Colonic mucosa (tissue), 4 donors: ENCODE results near the gene FILIP1. TPM values are rescaled to one million over a fixed set of nuclear protein-coding genes. Genes with fewer than 3 reads are reported as not detected.

Source experiments
- DNase-seq: peaks from one replicate; pipeline ENCODE4 v3.0.0-alpha.2; 2020
- H3K27ac ChIP-seq: fragments of 200-600 bp; one replicate; pipeline ENCODE4 v1.8.0; 2021
- H3K27me3 ChIP-seq: fragments of 200-600 bp; one replicate; pipeline ENCODE4 v1.8.0; 2021
- H3K36me3 ChIP-seq: fragments of 200-600 bp; one replicate; pipeline ENCODE4 v1.8.0; 2021
- H3K4me1 ChIP-seq: fragments of 200-600 bp; one replicate; pipeline ENCODE4 v1.8.0; 2021; ENCODE audit warnings: mild to moderate bottlenecking
- H3K4me3 ChIP-seq: fragments of 200-600 bp; one replicate; pipeline ENCODE4 v1.8.0; 2021
- H3K9ac ChIP-seq, 2 donors: one replicate each; pipeline ENCODE4 v1.7.0; 2013; ENCODE audit warnings: control low read depth in 2 of 2, low read depth in 2 of 2, low read length in 2 of 2
- H3K9me3 ChIP-seq: fragments of 200-600 bp; one replicate; pipeline ENCODE4 v1.8.0; 2021
- CTCF ChIP-seq: fragments of 200-600 bp; IDR thresholded peaks from one replicate; pipeline ENCODE4 v1.8.0; 2022; ENCODE audit warnings: antibody characterized with exemption, mild to moderate bottlenecking
- intact Hi-C: fragments of 100-400 bp; cut with DNase I; formaldehyde crosslinking; loops from one replicate; pipeline ENCODE4 v1.14.1; 2022
- total RNA-seq, 2 donors: library from RNA; stranded (reverse); fragmentation: NEBNext Ultra II Directional in 1 of 2; extraction: Animal tissue kit (Norgen Biotek cat#: 25700) in 1 of 2; gene quantifications; one replicate each; pipeline ENCODE4 v1.2.1, GENCODE V29; 2021
- donor health status: healthy.
- donor health status: DM: no; HTN: no; CAD: no.
- donor health status: DM: no; HTN: no; CAD: no.

Gene FILIP1
- total RNA-seq, 2 donors from 2014 or later, result 0.57 to 6.5 TPM

GRCh38 chr6:75275067-75275466, 218.5 kb downstream of the FILIP1 start:
- DNase-seq, result no peak
- H3K36me3 ChIP-seq, result no peaks in the 10 kb centered on the region
- no peaks in the 10 kb centered on the region for H3K9me3 ChIP-seq
- no peak overlapping the region for H3K9ac ChIP-seq
- H3K4me3 ChIP-seq, result no peak overlapping the region
- intact Hi-C loops, result no loop called here
- no peak for TF ChIP-seq CTCF
- H3K27ac ChIP-seq, result no peak overlapping the region
- no peaks in the 10 kb centered on the region for H3K4me1 ChIP-seq
- H3K27me3 ChIP-seq, result no peaks in the 10 kb centered on the region

GRCh38 chr6:75273009-75273408, 220.6 kb downstream of the FILIP1 start:
- no peaks in the 10 kb centered on the region for H3K4me1 ChIP-seq
- intact Hi-C loops, result no loop called here

GRCh38 chr6:75272145-75272840, 221.3 kb downstream of the FILIP1 start:
- Histone ChIP-seq H3K27me3 (no peaks in the 10 kb centered on the region), H3K4me1 (no peaks in the 10 kb centered on the region), H3K36me3 (no peaks in the 10 kb centered on the region), H3K9me3 (no peaks in the 10 kb centered on the region), H3K4me3 (no peak overlapping the region), H3K27ac (peak overlapping the region; percentile 40), H3K9ac (no peak overlapping the region)
- intact Hi-C loops, result no loop called here
- TF ChIP-seq CTCF, result no peak
- DNase-seq, result no peak

More at GRCh38 chr6:75273009-75273408, 220.6 kb downstream of the FILIP1 start:
- TF ChIP-seq CTCF, result no peak
- no peak overlapping the region for H3K9ac ChIP-seq
- no peak for DNase-seq
- no peaks in the 10 kb centered on the region for H3K9me3 ChIP-seq
- H3K36me3 ChIP-seq, result no peaks in the 10 kb centered on the region
- H3K4me3 ChIP-seq, result no peak overlapping the region
- peak overlapping the region; percentile 25 for H3K27ac ChIP-seq
- no peaks in the 10 kb centered on the region for H3K27me3 ChIP-seq

- Histone ChIP-seq H3K27me3 (no peaks in the 10 kb centered on the region), H3K9ac (no peak overlapping the region), H3K36me3 (no peaks in the 10 kb centered on the region), H3K4me1 (no peaks in the 10 kb centered on the region), H3K9me3 (no peaks in the 10 kb centered on the region), H3K27ac (no peak overlapping the region), H3K4me3 (no peak overlapping the region)
- no peak for DNase-seq
- intact Hi-C loops, result loop anchor here (5.0 kb wide), 1 partner anchor 258 kb away; no protein-coding TSS in a partner anchor
- TF ChIP-seq CTCF, result no peak
These were observed 224.6 kb downstream of the FILIP1 start for GRCh38 chr6:75268988-75269354.

- Histone ChIP-seq H3K4me1 (no peaks in the 10 kb centered on the region), H3K9ac (no peak overlapping the region), H3K27me3 (no peaks in the 10 kb centered on the region), H3K36me3 (no peaks in the 10 kb centered on the region), H3K4me3 (no peak overlapping the region), H3K27ac (no peak overlapping the region), H3K9me3 (no peaks in the 10 kb centered on the region)
- DNase-seq, result no peak
- TF ChIP-seq CTCF, result no peak
- intact Hi-C loops, result loop anchor here (5.0 kb wide), 1 partner anchor 259 kb away; no protein-coding TSS in a partner anchor
These were observed 225.2 kb downstream of the FILIP1 start for GRCh38 chr6:75268121-75268987.
